GM19099 (cell line): ENCODE measurements around the gene APOA5.

ENCODE experiments used
- POLR2A ChIP-seq: IDR thresholded peaks from 3 replicates; pipeline ENCODE4 v1.6.1; 2011; ENCODE audit warnings: low read depth; ENCODE audit not compliant: insufficient read length; ENCODE audit errors: extremely low read depth

The APOA5 gene

GRCh38 chr11:116830184-116830912 is 38.7 kb upstream of the APOA5 start:
- TF ChIP-seq POLR2A: no peak

- no peak for TF ChIP-seq POLR2A
Measured at GRCh38 chr11:116829525-116830183, 38.0 kb upstream of the APOA5 start, which contains the start of gene APOC3. Gene APOC3 (plus strand): TSS chr11:116829907. CDS start chr11:116830583, 676 bp downstream.

- no peak for TF ChIP-seq POLR2A
Measured at GRCh38 chr11:116828632-116829524, 37.2 kb upstream of the APOA5 start.

- TF ChIP-seq POLR2A: no peak
Measured at GRCh38 chr11:116827461-116827860, 35.8 kb upstream of the APOA5 start.

GRCh38 chr11:116826751-116827431 is 35.2 kb upstream of the APOA5 start:
- no peak for TF ChIP-seq POLR2A

- no peak for TF ChIP-seq POLR2A
Measured at GRCh38 chr11:116825854-116826750, 34.4 kb upstream of the APOA5 start.

- TF ChIP-seq POLR2A: no peak
Measured at GRCh38 chr11:116825434-116825833, 33.8 kb upstream of the APOA5 start.

GRCh38 chr11:116823031-116823843 is 31.6 kb upstream of the APOA5 start, which contains the start of gene APOA4:
Gene APOA4 (minus strand): TSS chr11:116823304. CDS start chr11:116823191, 113 bp downstream.
- no peak for TF ChIP-seq POLR2A

- no peak for TF ChIP-seq POLR2A
Measured at GRCh38 chr11:116822575-116822974, 30.9 kb upstream of the APOA5 start.

GRCh38 chr11:116821050-116821918 is 29.6 kb upstream of the APOA5 start:
- no peak for TF ChIP-seq POLR2A

- no peak for TF ChIP-seq POLR2A
Measured at GRCh38 chr11:116819049-116819448, 27.4 kb upstream of the APOA5 start.

- no peak for TF ChIP-seq POLR2A
Measured at GRCh38 chr11:116814502-116814901, 22.8 kb upstream of the APOA5 start.

GRCh38 chr11:116813781-116814471 is 22.2 kb upstream of the APOA5 start:
- TF ChIP-seq POLR2A: no peak
